Stimulated activated CD8-positive, alpha-beta memory T cell treated with anti-CD3 and anti-CD28 coated beads, Interleukin-4, amount 100 ng/mL, for 1 hour (primary cell): ENCODE results near the gene DGKI.

ENCODE experiments used
- DNase-seq, 2 donors: peaks; one replicate each; pipeline ENCODE4 v3.0.0-alpha.2; 2020; ENCODE audit warnings: low read depth in 2 of 2, low spot score in 1 of 2

Gene DGKI

GRCh38 chr7:137873524-137873923 is 26.8 kb upstream of the DGKI start:
- no peak for DNase-seq

GRCh38 chr7:137871170-137871915 is 24.6 kb upstream of the DGKI start:
- no peak for DNase-seq

DNA sequence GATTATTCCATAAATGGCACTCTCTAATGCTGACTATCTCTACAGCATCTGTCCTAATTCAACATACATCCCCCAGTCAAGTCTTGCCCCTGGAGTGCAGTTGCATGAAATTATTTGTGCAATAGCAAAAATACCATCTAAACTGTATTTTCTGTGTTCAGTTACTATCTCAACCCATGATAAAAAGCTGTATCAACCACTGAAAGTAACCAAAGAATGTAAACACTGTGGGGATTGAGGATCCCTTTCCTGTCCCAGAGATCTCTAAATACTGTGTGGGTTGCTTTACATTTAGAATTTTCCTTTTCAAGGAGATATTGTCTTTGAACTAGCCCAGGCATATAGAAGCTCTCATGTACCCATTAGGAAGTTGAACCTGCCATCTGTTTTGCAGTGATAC is 23.9 kb upstream of the DGKI start:
- no peak for DNase-seq

GRCh38 chr7:137870078-137870477 is 23.3 kb upstream of the DGKI start:
- no peak for DNase-seq

- no peak for DNase-seq
Measured at GRCh38 chr7:137869260-137869659, 22.5 kb upstream of the DGKI start.

GRCh38 chr7:137867289-137867688 is 20.5 kb upstream of the DGKI start:
- DNase-seq, result no peak

DNA sequence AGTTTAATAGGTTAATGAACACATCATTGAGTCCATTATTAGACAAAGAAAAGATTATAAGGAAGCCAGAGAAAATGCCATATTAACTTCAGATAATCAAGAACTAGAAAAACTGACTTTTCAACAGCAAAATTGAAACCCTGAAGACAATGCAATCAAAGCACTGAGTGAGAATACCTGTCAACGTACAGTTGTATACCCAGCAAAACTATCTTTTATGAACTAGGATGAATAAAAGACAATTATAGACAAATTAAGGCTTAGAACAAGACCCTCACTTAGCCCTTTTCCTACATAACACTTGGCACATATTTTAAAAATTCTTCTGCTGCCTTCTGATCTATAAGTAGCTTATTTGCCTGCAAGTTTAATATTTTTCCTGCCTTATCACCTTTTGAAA is 19.0 kb upstream of the DGKI start:
- no peak for DNase-seq

GRCh38 chr7:137862964-137863363 is 16.2 kb upstream of the DGKI start:
- no peak for DNase-seq

GRCh38 chr7:137862358-137862757 is 15.6 kb upstream of the DGKI start:
- no peak for DNase-seq

- no peak for DNase-seq
Measured at GRCh38 chr7:137860542-137860941, 13.8 kb upstream of the DGKI start.

DNA sequence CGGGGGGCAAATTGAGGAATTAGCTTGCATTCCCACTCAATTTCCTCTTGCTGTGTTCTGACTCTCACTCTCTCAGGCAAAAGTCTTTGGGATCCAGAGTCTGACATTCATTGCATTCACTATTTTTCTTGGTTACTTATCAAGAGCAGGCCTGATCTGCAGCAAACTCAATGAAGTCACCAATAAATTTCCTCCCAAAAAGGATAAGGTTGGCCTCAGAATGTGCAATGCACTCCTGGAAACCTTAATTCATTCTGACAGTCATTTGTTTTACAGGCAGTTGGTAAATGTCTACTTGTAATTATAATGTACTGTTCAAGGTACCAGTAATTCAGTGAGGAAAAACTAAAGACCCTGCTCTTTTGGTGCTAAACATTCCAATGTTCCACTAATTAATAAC is 6.3 kb upstream of the DGKI start:
- no peak for DNase-seq

DNA sequence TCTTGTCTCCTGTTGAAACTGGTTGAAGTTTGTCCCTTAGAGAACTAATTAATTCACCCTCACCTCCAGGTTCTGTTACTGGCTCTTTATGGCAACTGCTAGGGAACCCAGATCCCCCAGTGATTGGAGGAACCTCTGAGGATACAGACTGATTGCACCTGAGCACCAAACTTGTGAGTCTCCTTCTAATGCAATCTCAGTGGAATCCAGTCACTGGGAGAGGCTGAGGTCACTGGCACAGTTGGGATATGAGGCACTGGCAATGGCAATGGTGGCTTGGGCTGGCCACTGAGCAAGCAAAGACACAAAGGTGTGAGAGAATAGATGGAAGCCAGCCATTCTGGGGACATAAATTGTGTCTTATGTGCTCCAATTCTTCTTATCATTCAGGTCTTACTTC is 5.3 kb upstream of the DGKI start:
- DNase-seq, result no peak

DNA sequence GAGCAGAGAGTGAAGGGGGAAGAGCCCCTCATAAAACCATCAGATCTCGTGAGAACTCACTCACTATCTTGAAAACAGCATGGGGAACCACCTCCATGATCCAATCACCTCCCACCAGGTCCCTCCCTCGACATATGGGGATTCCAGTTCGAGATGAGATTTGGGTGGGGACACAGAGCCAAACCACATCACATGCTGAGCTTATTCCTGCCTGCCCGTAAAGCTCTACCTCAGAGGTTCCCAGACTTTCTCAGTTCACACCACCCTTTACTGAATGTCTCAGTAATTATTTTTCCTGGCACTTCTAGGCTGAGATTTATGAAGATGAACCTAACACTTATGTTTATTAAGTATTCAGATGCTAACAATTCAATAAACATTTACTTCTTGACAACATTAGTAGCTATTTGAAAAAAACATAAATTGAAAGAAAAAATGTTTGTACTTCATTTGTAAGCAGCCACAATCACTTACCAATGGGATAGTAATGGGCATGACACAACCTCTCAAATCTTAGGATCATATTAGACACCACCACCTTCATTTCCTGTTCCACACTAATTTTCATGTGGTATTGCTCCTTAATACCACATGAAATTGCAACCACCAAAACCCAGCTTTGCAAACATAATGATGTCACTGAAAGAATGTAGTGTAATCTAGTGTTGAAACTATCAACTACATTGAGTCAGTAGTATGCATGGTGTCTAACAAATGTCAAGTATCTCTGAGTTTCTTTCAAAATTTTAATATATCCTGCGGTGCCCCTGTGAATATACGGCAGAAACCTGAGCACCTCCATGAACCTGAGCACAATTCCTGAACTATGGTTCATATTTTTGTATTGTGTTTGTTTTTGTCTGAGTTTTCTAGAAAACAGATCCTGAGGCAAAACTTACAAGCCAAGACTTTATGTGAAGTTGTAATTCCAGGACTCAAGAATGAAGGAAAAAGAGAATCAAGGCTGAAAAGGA is 4.5 kb upstream of the DGKI start:
- DNase-seq, result no peak

GRCh38 chr7:137850571-137850970 is 3.8 kb upstream of the DGKI start:
- no peak for DNase-seq

DNA sequence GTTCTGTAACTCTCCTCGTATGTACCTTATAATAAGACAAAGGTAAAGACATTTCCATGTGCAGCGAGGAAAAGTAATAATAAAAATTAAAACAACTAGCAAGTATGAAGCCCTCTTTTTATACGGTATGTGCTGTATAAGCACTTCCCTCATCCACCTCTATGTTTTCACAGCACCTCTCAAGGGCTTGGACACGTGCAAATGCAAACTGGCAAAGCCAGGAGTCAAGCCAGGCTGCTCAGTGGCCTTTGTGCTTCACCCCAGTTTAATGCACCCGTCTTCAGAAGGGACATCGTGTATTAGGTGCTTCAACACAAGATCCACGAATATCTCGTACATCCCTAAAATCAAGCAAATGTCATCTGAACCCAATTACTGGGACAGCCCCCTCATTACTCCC is 1.3 kb upstream of the DGKI start:
- no peak for DNase-seq

DNA sequence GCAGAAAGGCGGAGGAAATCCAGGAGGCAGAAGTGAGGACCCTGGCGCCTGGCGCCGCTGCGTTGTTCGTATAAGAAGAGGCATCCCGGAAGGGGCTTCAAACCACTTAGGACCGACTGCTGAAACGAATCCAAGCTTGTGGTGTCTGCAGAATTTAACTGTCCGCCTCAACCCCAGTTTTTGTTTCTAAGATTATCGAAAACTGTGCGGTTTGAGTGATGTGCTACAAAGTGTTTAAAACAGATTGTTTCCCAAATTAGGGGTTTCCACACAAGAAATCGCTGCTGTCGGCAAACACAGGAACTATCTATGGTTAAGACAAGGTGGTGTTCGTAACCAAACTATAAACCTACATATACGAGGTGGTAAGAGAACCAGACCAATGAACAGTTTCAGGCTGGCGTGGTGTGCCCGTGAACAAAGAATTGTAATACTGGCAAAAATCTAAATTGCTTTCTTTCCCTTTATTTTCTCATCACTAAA is 835 bp upstream of the DGKI start:
- DNase-seq, result no peak

GRCh38 chr7:137846549-137846826 is 286 bp downstream of the DGKI start:
- DNase-seq, result no peak

DNA sequence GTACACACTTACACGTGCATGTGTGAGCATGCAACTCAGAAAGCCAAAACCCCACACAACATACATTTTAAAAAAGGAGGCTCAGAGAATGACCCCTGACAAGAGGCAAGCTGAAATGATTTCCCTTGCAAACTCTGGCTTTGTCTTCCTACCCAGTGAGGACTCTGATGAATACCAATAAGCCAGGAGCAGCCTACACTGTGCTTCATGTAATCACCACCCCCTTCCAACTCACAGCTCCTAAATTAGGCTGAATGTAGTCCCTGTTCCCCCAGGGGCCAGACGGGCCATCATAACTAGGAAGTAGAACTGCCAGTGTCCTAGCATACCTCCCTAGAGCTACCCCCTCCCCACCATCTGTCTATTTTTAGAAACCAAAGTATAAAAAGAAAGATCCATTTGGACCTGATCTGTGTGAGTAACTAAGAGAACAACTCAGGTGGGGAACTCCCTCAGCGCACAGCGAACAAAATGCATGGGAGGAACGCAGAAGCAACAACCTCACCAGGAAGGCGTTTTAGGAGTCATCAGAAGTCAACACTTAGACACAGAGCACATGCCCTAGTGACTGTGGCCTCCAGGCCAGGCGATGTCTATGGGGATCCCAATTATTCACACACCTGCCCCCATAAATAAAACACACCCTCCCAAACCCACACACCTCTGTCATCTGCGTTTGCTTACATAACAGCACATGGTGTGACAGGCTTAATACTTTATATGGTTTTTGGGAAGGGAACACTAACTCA is 1.9 kb downstream of the DGKI start:
- no peak for DNase-seq

DNA sequence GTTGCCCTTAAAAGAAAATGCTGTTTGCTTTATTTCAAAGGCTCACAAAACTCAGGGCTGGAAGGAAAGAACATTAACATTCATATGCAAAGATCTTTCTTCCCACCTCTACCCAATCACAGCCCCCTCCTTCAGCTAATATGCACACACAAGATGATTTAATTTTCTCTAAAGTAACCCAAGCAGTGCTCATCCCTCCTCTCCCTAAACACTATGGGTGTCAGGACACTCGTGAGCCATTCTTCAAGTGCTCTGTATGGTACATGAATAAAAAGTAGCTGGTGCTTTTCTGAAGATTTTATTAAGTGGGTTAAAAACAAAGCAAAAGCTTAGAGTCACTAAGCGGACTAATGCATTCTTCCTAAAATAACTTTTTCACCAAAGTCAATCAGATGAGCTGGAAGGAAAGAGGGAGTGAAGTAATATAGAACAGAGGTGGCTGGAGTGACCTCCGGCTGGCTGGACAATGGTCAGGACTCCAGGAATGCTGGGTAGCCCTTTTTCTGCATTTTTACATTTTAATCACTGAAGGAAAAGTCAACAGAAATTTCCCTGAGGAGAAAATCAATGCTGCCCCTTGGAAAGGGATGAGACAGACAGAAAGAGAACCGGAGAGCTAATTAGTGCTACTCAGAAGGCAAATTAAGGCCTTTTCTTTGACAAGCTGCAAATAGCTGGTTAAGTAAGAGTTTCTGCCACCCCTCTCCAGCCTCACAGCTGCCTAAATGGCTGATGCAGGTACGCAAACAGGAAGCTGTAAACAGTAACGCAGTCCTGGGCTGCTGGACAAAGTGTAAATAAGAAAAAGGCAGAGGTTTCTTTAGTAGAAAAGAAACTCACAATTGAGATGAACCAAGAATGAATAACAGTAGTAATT is 6.6 kb downstream of the DGKI start:
- no peak for DNase-seq

DNA sequence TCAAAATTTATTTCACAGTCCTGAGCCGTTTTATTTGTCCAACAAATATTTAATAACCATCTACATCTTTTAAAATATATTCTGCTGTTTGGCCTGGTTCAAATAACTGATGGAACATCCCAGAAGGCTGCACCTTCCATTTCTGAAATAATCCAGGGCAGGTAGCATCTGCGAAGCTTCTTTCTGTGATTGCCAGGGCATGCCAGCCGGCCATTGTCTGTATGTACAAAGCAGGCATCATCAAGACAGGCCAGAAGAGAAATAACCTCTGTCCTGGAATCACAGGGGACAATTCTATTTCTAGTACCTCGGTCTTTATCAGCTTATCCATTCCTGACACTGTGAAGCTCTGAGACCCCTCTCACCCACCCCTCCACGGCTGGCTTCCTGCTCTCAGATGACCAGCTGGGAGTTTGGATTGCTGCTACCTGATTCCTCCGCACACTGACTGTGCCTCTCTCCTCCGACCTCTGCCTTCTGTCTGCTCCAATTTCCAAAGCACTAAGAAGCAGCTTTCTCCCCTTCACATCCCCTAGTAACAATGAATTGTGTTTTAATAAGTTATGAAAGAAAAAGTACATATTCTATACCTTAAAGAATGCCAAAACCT is 8.0 kb downstream of the DGKI start:
- no peak for DNase-seq
